Cardiac fibroblast (primary cell): Measurements from ENCODE around the gene ADRA2C.

Experiments
- DNase-seq, 2 donors: peaks; one replicate each; pipeline versions ENCODE4 v3.0.0 to v3.0.0-alpha.2; 2010; ENCODE audit warnings: low read depth in 2 of 2
- H3K4me3 ChIP-seq, 2 donors: replicated peaks in 1 of 2; 1 replicate in 1 of 2; 2 replicates in 1 of 2; pipeline ENCODE4 v1.5.1; 2011; ENCODE audit warnings: low read depth in 2 of 2, low read length in 2 of 2, mild to moderate bottlenecking in 2 of 2, moderate library complexity in 1 of 2
- CTCF ChIP-seq: IDR thresholded peaks from one replicate; pipeline ENCODE4 v1.5.1; 2011; ENCODE audit warnings: low read depth, mild to moderate bottlenecking, low read length, inconsistent platforms

ADRA2C gene

GRCh38 chr4:3732076-3733028, 33.8 kb upstream of the ADRA2C start:
- no peak overlapping the region for H3K4me3 ChIP-seq
- no peak for TF ChIP-seq CTCF
- no peak for DNase-seq

- DNase-seq = no peak
- no peak overlapping the region for H3K4me3 ChIP-seq
- no peak for TF ChIP-seq CTCF
Measured at GRCh38 chr4:3733195-3733594, 33.0 kb upstream of the ADRA2C start.

GRCh38 chr4:3735196-3735595, 31.0 kb upstream of the ADRA2C start:
- no peak for TF ChIP-seq CTCF
- DNase-seq = no peak
- H3K4me3 ChIP-seq = no peak overlapping the region

- no peak for DNase-seq
- H3K4me3 ChIP-seq = no peak overlapping the region
- no peak for TF ChIP-seq CTCF
Measured at GRCh38 chr4:3736290-3736689, 29.9 kb upstream of the ADRA2C start.

- DNase-seq = no peak
- H3K4me3 ChIP-seq = no peak overlapping the region
- TF ChIP-seq CTCF = no peak
Measured at GRCh38 chr4:3736806-3737205, 29.4 kb upstream of the ADRA2C start.

GRCh38 chr4:3739577-3739976, 26.6 kb upstream of the ADRA2C start:
- H3K4me3 ChIP-seq = no peak overlapping the region

More at GRCh38 chr4:3739577-3739976, 26.6 kb upstream of the ADRA2C start:
- TF ChIP-seq CTCF = no peak
- no peak for DNase-seq
